Right lobe of liver (tissue), 6 donors: ENCODE results near the gene TACR3. TPM values are rescaled to one million over a fixed set of nuclear protein-coding genes. Genes with fewer than 3 reads are reported as not detected.
"Not testable (repeated sequence)": the region's sequence is repeated elsewhere in the genome, so short reads cannot be mapped to it uniquely, and the experiment has no call there.

Experiments
- ATAC-seq, 4 donors: fragments of 200-7000 bp; cut with Tn5 transposase; one replicate each; pipeline ENCODE4 v1.9.1; 2020; ENCODE audit warnings: mild to moderate bottlenecking in 4 of 4, moderate library complexity in 4 of 4
- DNase-seq, 3 donors: peaks; one replicate each; pipeline ENCODE4 v3.0.0-alpha.2; 2020
- H3K27ac ChIP-seq, 3 donors: fragments of 200-600 bp; one replicate each; pipeline ENCODE4 v1.8.0; 2022
- H3K27me3 ChIP-seq, 2 donors: fragments of 200-600 bp; one replicate each; pipeline ENCODE4 v1.8.0; 2022
- H3K36me3 ChIP-seq, 4 donors: fragments of 200-600 bp; sonication (generic) in 1 of 4; one replicate each; pipeline versions ENCODE4 v1.5.1 to v1.8.0; 2017 to 2022; ENCODE audit warnings: control low read depth in 1 of 4
- H3K4me1 ChIP-seq, 4 donors: fragments of 200-600 bp; sonication (generic) in 1 of 4; one replicate each; pipeline versions ENCODE4 v1.5.1 to v1.8.0; 2017 to 2022; ENCODE audit warnings: control low read depth in 1 of 4
- H3K4me3 ChIP-seq, 3 donors: fragments of 200-600 bp; one replicate each; pipeline ENCODE4 v1.8.0; 2022
- H3K9me3 ChIP-seq, 4 donors: fragments of 200-600 bp; sonication (generic) in 1 of 4; one replicate each; pipeline versions ENCODE4 v1.5.1 to v1.8.0; 2017 to 2022; ENCODE audit warnings: control low read depth in 1 of 4
- CTCF ChIP-seq, 4 donors: fragments of 200-600 bp in 3 of 4; fragments of 450-650 bp in 1 of 4; IDR thresholded peaks; one replicate each; pipeline versions ENCODE4 v1.5.1 to v1.8.0; 2016 to 2022; ENCODE audit warnings: antibody characterized with exemption in 4 of 4, mild to moderate bottlenecking in 2 of 4
- POLR2A ChIP-seq: fragments of 450-650 bp; IDR thresholded peaks from one replicate; pipeline ENCODE4 v1.6.1; 2017; ENCODE audit warnings: antibody characterized with exemption, mild to moderate bottlenecking
- WGBS: methylation state at CpG from one replicate; pipeline ENCODE4 v1.1.6; 2018; ENCODE audit warnings: low coverage, low lambda C conversion rate; ENCODE audit not compliant: insufficient coverage; ENCODE audit errors: missing lambda C conversion rate; 5-methylcytosine and 5-hydroxymethylcytosine counted together
- intact Hi-C, 2 donors: fragments of 100-400 bp; cut with DNase I; formaldehyde crosslinking; loops; one replicate each; pipeline versions ENCODE4 v1.11.2 to v1.14.1; 2022
- total RNA-seq, 6 experiments: library from RNA; depleted of rRNA in 2 of 6; stranded (reverse); fragments of >200 nt in 2 of 6; fragmentation: NEBNext Ultra II Directional in 3 of 6; extraction: Animal tissue kit (Norgen Biotek cat#: 25700) in 3 of 6; gene quantifications; one replicate each; pipeline versions ENCODE4 v1.1.0 to v1.2.4, GENCODE V29; 2016 to 2023
- donor health status: DM: no; HTN: yes; CAD: no.
- donor health status: DM: no; HTN: no; CAD: no.
- donor health status: DM: no; HTN: no; CAD: no.
- donor health status: DM: no; HTN: yes; CAD: no.
- donor health status: DM: no; HTN: yes; CAD: no.

Gene TACR3
- total RNA-seq, 6 experiments from 2014 or later, result not detected

GRCh38 chr4:103692615-103693014 lies 27.2 kb downstream of the TACR3 start:
- Histone ChIP-seq H3K27ac (no peak overlapping the region), H3K4me1 (no peaks in the 10 kb centered on the region), H3K36me3 (no peaks in the 10 kb centered on the region), H3K4me3 (no peak overlapping the region), H3K9me3 (no peaks in the 10 kb centered on the region), H3K27me3 (no peaks in the 10 kb centered on the region)
- no peak for ATAC-seq
- no peak for DNase-seq
- intact Hi-C loops, result no loop called here
- TF ChIP-seq POLR2A, result no peak
- TF ChIP-seq CTCF (IDR thresholded peaks at IDR 0.05), result no peak

- TF ChIP-seq POLR2A, result no peak
- TF ChIP-seq CTCF (IDR thresholded peaks at IDR 0.05), result no peak
- Histone ChIP-seq H3K4me1 (no peaks in the 10 kb centered on the region), H3K9me3 (no peaks in the 10 kb centered on the region), H3K27me3 (no peaks in the 10 kb centered on the region), H3K27ac (no peak overlapping the region), H3K36me3 (no peaks in the 10 kb centered on the region), H3K4me3 (no peak overlapping the region)
- intact Hi-C loops, result no loop called here
- no peak for ATAC-seq
- no peak for DNase-seq
- 23% methylated on average over 2 of the region's 2 CpGs for WGBS
Observed at GRCh38 chr4:103673983-103674382, 45.8 kb downstream of the TACR3 start.

- H3K27me3 ChIP-seq, DNase-seq, H3K4me3 ChIP-seq, H3K4me1 ChIP-seq, H3K36me3 ChIP-seq, H3K9me3 ChIP-seq, H3K27ac ChIP-seq, ATAC-seq, intact Hi-C loops: not testable (repeated sequence)
Observed at GRCh38 chr4:103666764-103667163, 53.0 kb downstream of the TACR3 start.

- intact Hi-C loops, result no loop called here
- Histone ChIP-seq H3K4me1 (no peaks in the 10 kb centered on the region), H3K27me3 (no peaks in the 10 kb centered on the region), H3K4me3 (no peak overlapping the region), H3K9me3 (no peaks in the 10 kb centered on the region), H3K36me3 (no peaks in the 10 kb centered on the region), H3K27ac (no peak overlapping the region)
- WGBS, result 37% methylated on average over 2 of the region's 2 CpGs
- ATAC-seq (no peak), DNase-seq (no peak)
- TF ChIP-seq POLR2A (no peak), CTCF (IDR thresholded peaks at IDR 0.05) (no peak)
Observed at GRCh38 chr4:103664436-103665075, 55.2 kb downstream of the TACR3 start.

GRCh38 chr4:103648541-103648940 lies 71.2 kb downstream of the TACR3 start:
- ATAC-seq (no peak), DNase-seq (no peak)
- intact Hi-C loops, result no loop called here
- Histone ChIP-seq H3K9me3 (no peaks in the 10 kb centered on the region), H3K27me3 (no peaks in the 10 kb centered on the region), H3K4me1 (no peaks in the 10 kb centered on the region), H3K36me3 (no peaks in the 10 kb centered on the region), H3K4me3 (no peak overlapping the region), H3K27ac (no peak overlapping the region)
- TF ChIP-seq CTCF (IDR thresholded peaks at IDR 0.05) (no peak), POLR2A (no peak)
